ENCODE results near the gene SARS1.
A peak's percentile ranks its signal among the peaks of the same experiment; 100 is the strongest.
"Not testable (repeated sequence)": the region's sequence is repeated elsewhere in the genome, so short reads cannot be mapped to it uniquely, and the experiment has no call there.

Gene SARS1

GRCh38 chr1:109281680-109282496 lies 68.2 kb downstream of the SARS1 start:
- no peaks in the 10 kb centered on the region for H3K9me3 Mint-ChIP-seq
- H3K27me3 Mint-ChIP-seq, result no peaks in the 10 kb centered on the region
- ATAC-seq (no peak), DNase-seq (no peak)
- peaks cover 39% of the 10 kb centered on the region for H3K4me1 Mint-ChIP-seq
- no peak overlapping the region for H3K27ac Mint-ChIP-seq
- H3K4me3 Mint-ChIP-seq, result peak overlapping the region; percentile 97 to 99

DNA sequence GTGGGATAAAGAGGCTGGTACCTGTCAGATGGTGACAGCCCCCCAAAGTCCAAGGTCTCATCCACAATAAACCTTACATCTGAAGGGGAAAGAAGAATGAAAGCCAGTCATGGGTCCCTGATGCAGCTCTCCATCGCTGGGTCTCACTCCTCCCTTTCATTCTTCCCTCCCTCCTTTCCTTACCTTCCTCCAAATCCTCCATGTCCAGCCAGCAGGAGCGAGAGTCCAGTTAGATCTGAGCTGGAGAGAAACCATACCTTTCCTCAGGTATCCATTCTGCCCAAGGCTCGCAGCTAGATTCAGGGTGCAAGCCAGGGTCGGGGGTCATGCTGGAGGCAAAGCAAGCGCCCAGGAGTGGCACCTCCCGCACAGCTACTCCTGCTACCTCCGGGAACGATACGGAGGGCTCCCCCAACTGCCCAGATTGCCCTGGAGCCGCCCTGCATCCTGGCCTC lies 68.8 kb downstream of the SARS1 start:
- peak overlapping the region in 1 of 2 donors; percentile 97 for H3K27ac Mint-ChIP-seq
- DNase-seq (no peak), ATAC-seq (no peak)
- H3K27me3 Mint-ChIP-seq, result no peaks in the 10 kb centered on the region
- no peaks in the 10 kb centered on the region for H3K9me3 Mint-ChIP-seq
- H3K4me3 Mint-ChIP-seq, result peak overlapping the region; percentile 97 to 99
- H3K4me1 Mint-ChIP-seq, result peaks cover 33% of the 10 kb centered on the region

GRCh38 chr1:109282952-109283747 lies 69.4 kb downstream of the SARS1 start, which contains the start of gene PSRC1:
PSRC1 (minus strand) TSS chr1:109283145.
- H3K9me3 Mint-ChIP-seq, result no peaks in the 10 kb centered on the region
- peak within 1 kb of the TSS; percentile 97 to 99 for H3K4me3 Mint-ChIP-seq
- DNase-seq, result peak; percentile 87 to 89
- peak within 1 kb of the TSS; percentile 90 to 97 for H3K27ac Mint-ChIP-seq
- H3K27me3 Mint-ChIP-seq, result no peaks in the 10 kb centered on the region
- ATAC-seq, result peak; percentile 95
- H3K4me1 Mint-ChIP-seq, result peaks cover 33% of the 10 kb centered on the region

DNA sequence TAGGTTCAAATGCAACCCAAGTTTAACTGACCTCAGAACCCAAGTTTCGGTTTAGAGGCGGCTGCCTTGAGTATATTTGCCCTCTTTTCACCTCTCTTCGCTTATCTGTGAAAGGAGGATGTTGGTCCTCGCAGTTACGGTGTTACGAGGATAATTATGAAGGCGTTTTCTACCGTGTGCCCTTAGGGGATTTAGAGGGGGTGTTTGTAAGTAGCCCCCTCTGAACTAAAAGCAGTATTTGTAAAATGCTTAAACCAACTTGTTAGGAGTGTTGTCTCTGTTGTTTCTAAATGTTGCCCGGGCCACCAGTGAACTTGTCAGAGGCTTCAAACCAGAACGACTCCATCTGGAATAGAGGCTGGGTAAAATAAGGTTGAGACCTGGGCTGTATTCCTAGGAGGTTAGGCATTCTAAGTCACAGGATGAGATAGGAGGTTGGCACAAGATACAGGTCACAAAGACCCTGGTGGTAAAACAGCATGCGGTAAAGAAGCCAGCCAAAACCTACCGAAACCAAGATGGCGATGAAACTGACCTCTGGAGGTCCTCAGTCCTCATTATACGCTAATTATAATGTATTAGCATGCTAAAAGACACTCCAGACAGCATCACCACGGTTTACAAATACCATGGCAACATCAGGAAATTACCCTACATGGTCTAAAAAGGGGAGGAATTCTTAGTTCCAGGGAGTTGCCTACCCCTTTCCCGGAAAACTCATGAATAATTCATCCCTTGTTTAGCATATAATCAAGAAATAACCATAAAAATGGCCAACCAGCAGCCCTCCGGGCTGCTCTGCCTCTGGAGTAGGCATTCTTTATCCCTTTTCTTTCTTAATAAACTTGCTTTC lies 70.3 kb downstream of the SARS1 start:
- Mint-ChIP-seq H3K9me3 (no peaks in the 10 kb centered on the region), H3K4me3 (peak overlapping the region; percentile 97 to 99), H3K4me1 (peaks cover 33% of the 10 kb centered on the region), H3K27ac (peak overlapping the region in 1 of 2 donors; percentile 34), H3K27me3 (no peaks in the 10 kb centered on the region)
- DNase-seq, result no peak
- no peak for ATAC-seq

GRCh38 chr1:109286762-109287161 lies 73.0 kb downstream of the SARS1 start:
- H3K9me3 Mint-ChIP-seq, DNase-seq, ATAC-seq, H3K4me3 Mint-ChIP-seq, H3K27me3 Mint-ChIP-seq: not testable (repeated sequence)
- Mint-ChIP-seq H3K27ac (peak overlapping the region in 1 of 2 donors; percentile 41), H3K4me1 (peaks cover 27% of the 10 kb centered on the region)

Measured in stimulated activated naive CD8-positive, alpha-beta T cell treated with anti-CD3 and anti-CD28 coated beads, Interleukin-15, amount 100 ng/mL, for 72 hours (primary cell).